Keratinocyte (primary cell): Measurements from ENCODE around the gene TENT5A.

Source experiments
- CTCF ChIP-seq, 3 experiments: IDR thresholded peaks in 1 of 3; conservative IDR thresholded peaks in 1 of 3; optimal IDR thresholded peaks in 1 of 3; 2 replicates in 2 of 3; 3 replicates in 1 of 3; pipeline versions ENCODE3 to v1.5.1; 2011; ENCODE audit warnings: low read length in 3 of 3, mild to moderate bottlenecking in 3 of 3, moderate library complexity in 2 of 3, control low read depth in 1 of 3, inconsistent platforms in 1 of 3; ENCODE audit not compliant: insufficient read depth in 2 of 3; ENCODE audit errors: extremely low read depth in 1 of 3
- EZH2 ChIP-seq: IDR thresholded peaks from one replicate; pipeline ENCODE4 v1.6.1; 2012; ENCODE audit warnings: inconsistent platforms, mild to moderate bottlenecking, low read length, moderate library complexity

- no peak for TF ChIP-seq CTCF (optimal IDR thresholded peaks at IDR 0.05 in 1 of 3, IDR thresholded peaks at IDR 0.05 in 1 of 3, conservative IDR thresholded peaks at IDR 0.05 in 1 of 3; ENCODE audit: extremely low read depth in 1 of 3, insufficient read depth in 2 of 3, low read length in 3 of 3)
- TF ChIP-seq EZH2, result no peak
Measured at GRCh38 chr6:81788748-81789147, 36.3 kb upstream of the TENT5A start.
